ENCODE measurements around the gene LSM3. TPM values are rescaled to one million over a fixed set of nuclear protein-coding genes. Genes with fewer than 3 reads are reported as not detected.

LSM3 gene
- total RNA-seq, 2 donors from 2014 or later: 9.3 to 10.2 TPM

DNA sequence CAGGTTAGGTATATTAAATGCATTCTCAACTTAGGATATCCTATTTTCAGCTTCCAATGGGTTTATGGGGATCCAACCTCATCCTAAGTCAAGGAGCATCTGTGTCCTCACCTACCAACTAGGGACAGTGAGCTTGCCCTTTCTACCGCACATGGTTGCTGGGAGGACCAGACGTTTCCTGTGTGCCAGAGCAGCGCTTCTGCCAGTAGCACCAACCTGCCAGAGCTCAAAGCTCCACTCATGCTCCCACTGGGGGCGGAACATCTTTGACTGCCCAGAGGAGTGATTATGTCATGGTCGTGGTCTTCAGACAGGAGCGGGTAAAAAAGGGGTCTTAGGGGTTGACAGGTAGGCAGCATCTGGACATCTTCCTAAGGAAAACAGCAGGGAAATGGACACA is 25.0 kb upstream of the LSM3 start:
- intact Hi-C loops (cut with DNase I): no loop called here
- DNase-seq (ENCODE audit: low spot score): no peak

DNA sequence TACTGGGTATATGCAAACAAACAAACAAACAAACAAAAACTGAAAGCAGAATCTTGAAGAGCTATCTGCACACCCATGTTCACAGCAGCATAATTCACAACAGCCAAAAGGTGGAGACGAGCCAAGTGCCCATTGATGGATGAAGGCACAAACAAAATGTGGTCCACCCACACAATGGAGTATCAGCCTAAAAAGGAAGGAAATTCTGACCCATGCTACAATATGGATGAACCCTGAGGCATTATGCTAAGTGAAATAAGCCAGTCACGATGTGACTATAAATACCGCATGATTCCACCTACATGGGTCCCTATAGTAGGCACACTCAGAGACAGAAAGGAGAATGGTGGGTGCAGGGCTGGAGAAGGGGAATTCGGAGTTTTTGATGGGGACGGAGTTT is 24.3 kb upstream of the LSM3 start:
- intact Hi-C loops (cut with DNase I): no loop called here
- no peak for DNase-seq (ENCODE audit: low spot score)

DNA sequence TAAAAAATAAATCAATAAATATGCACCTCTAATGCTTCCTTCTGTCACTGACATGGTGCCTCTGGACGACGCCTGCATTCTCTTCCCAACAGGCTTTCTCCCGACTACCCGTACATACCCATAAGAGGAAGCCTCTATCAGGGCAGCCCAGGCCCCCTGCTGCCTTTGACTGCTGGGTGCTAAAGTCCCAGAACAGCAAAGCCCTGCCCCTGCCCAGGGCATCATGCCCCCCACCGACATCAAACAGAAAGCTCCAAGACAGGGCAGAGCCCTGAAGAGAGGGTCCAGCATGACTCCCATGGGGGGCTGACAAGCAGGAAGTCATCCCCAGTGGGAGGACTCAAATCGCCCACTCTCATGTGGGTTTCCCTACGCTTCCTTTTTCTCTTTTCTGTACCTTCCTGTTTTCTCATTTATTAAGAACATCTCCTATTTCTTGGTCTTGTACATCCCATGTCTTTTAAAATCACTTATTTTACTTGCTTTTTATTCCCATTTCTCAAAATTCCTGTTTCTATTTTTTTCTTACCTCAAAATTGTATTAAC is 23.6 kb upstream of the LSM3 start:
- DNase-seq (ENCODE audit: low spot score): no peak

DNA sequence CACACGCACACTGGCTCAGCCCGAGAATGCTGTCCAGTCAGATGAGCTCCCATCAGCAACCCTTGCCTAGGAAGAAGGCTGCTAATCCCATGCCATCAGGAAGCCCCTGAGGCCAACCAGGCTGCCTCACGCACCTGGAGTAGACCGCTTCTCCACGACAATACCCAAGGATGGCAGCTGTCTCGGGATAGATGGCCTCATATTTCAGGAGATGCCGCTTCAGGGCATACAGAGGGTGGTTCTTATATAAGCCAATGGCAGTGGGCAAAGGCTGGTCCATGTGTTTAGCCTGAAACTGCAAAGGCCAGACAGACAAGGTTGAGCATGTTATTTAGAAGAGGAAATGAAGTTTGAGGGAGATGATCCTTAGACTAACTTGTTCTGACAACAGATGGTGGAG is 22.4 kb upstream of the LSM3 start:
- no peak for DNase-seq (ENCODE audit: low spot score)
- intact Hi-C loops (cut with DNase I): no loop called here

More for the DNA sequence above, 23.6 kb upstream of the LSM3 start:
- intact Hi-C loops (cut with DNase I): no loop called here

DNA sequence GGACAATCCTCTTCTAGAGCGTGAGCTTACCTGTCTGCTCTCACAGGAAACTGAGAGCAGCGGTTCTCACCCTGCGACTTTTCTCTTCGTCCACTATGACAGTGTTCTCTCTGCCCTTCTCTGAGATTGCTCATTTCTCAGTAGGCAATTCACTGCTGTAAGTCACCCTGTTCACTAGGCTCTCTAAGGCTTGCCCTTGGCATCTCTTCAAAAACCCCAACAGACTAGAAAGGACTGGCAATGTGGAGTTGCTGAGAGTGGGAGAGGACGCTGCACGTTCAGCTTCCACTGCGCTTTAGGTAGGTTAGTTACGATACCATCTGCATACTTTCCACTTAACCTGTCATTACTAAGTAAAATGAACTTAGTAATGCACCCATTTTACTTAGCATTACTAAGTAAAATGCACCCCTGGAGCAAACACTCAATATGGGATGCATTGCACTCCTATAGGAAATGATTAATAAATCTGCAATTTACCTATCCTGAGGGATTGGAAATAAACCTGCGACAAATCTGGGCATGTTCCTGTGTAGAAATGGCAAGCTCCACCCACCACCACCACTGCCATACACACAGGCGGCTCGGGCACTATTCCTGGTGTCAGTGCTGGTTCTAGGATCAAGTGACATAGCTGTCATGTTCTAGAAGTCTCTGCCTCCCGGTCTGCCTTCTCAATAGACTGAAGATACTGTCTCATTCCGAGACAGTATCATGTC is 21.6 kb upstream of the LSM3 start:
- DNase-seq (ENCODE audit: low spot score): no peak
- intact Hi-C loops (cut with DNase I): no loop called here

DNA sequence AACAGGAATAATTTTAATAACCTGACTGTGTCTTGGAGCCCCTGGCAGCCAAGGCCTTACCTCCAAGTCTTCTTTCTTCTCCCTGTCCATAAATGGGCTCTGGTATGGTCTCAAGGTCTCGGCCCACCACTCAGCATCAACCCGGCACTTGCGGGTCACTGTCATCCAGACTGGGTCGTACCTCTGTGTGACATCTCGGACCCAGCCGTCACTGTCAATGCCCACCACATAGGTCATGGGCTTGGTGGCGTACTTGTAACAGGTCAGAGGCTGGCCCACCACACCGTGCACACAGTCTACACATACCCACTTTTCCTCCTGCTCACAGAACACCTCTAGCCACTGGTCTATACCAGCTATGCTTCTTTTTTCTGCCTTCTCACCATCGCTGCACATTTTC is 20.7 kb upstream of the LSM3 start:
- DNase-seq (ENCODE audit: low spot score): no peak
- intact Hi-C loops (cut with DNase I): no loop called here

DNA sequence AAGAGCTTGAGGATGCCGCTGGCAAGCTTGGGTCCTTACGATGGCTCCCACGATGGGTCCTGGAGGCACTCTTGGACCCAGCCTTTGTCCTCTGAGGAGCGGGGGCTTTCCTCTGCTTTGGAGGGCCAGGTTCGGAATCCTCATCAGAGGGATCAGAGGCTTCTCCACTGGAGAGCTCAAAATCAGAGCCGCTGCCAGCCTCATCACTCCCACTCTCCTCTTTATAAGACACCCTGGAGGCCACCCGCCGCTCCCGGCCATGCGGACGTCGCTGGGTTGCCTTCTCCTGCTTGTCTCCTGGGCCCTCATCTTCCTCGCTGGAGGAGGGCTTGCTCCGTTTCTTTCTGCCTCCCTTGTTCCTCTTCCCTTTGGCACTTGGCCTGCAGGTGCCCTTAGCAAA is 20.2 kb upstream of the LSM3 start:
- intact Hi-C loops (cut with DNase I): no loop called here
- DNase-seq (ENCODE audit: low spot score): no peak

DNA sequence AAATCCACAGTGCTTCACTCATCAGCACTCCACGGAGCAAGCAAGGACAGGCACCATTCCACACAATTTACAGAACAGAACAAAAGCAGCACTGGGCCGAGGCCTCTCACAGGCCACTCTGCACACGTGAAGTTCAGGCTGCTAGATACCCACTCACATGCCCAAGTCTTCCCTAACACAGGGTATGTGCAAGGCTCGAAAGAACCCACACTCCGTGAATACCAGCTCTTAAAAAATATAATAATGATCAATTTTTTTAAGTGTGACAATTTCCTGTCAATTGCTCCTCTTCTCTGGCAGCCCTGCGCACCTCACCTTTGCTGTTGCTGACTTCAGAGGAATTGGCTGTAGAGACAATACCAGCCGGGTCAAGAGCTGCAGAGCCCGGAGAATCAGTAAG is 19.2 kb upstream of the LSM3 start:
- no peak for DNase-seq (ENCODE audit: low spot score)
- intact Hi-C loops (cut with DNase I): no loop called here

DNA sequence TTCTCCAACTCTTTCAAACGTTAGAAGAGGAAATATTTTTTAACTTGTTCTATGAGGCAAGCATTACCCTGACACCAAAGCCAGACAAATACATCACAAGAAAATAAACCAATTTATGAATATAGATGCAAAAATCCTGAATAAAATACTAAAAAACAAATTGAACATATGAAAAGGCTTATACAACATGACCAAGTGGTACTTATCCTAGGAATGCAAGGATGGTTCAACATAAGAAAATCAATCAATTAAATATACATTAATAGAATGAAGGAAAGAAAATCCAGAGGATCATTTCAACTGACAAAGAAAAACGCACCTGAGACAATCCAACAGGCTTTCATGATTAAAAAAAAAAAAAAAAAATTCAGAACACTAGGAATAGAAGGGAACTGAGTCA is 17.3 kb upstream of the LSM3 start:
- intact Hi-C loops (cut with DNase I): no loop called here
- DNase-seq (ENCODE audit: low spot score): no peak

DNA sequence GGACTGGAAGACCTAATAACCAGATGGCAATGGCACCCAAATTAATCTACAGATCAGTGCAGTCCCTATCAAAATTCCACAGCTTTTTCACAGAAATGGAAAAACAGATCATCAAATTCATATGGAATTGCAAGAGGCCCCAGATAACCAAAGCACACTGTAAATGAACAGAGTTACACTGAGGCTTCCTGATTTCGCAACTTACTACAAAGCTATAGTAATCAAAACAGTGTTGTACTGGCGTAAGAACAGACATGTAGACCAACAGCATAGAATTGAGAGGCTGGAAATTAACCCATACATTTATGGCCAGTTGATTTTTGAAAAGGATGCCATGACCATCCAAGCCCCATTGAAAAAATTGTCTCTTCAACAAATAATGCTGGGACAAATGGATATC is 16.4 kb upstream of the LSM3 start:
- intact Hi-C loops (cut with DNase I): no loop called here
- no peak for DNase-seq (ENCODE audit: low spot score)

DNA sequence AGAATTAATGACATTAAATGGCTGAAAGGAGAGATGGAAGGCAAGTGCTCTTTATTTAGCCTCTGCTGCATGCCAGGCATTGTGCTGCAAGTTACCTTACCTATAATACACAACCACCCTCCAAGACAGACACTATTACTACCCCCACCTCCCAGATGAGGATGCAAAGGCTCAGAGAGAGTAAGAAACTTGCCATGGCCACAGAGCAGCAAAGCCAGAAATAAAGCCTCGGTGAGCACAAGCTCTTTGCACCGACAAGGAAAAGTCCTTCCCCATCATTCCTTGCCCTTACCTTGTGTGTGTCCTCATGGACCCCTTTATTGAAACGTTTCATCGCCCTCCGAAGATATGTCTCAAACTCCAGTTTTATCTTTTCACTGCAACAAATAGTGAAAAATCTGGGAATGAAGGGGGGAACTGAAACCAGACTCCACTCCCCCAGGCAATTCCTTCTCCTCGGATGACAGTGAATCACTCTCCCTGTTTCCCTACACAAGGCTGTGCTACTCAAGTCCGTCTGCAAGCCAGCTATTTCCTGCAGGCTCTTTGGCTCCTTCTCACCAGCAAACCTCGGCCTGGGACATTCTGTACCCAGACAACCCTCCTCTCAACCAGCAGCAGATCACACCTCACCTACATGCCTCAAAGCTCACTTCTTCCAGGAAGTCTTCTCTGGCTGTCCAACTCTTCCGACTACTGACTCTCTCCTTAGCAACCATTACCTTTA is 11.6 kb upstream of the LSM3 start:
- intact Hi-C loops (cut with DNase I): no loop called here
- DNase-seq (ENCODE audit: low spot score): no peak

DNA sequence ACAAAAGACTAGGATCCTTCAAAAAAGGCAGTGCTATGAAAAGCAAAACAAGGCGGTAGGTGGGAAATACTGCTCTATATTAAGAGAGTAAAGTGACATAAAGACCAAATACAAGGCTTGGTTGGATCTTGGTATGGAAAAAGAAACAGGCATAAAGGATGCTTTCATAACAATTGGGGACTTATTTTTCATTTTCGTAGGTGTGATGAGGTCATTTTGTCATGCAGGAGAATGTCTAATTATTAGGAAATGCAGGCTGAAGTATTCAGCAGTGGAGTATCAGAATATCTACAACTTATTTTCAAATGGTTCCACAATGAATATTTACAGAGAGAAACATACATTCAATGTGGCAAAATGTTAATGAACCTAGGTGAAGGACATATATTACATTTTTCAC is 9.2 kb upstream of the LSM3 start:
- no peak for DNase-seq (ENCODE audit: low spot score)
- intact Hi-C loops (cut with DNase I): no loop called here

DNA sequence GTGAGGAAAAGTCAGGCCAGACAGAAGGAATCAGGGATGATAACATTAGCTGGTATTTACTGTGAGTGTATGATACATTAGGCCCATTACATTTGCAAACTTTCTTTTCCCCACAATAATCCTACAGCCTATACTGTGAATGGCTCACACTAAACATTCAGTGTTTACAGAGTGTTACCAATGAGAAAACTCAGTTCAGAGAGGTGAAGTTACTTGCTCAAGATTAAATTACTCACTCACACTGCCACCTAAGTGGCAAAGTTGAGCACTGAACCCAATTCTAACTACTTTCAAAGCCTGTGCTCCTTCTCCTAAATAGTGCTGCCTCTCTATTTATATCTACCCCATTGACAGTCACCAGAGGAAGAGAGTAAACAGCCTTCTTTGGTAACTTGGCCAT is 8.7 kb upstream of the LSM3 start:
- DNase-seq (ENCODE audit: low spot score): no peak
- intact Hi-C loops (cut with DNase I): loop anchor here in 1 of 2 donors (10.0 kb wide), 1 partner anchor 45 kb away; the partner anchor contains the start of genes CHCHD4 and TMEM43

DNA sequence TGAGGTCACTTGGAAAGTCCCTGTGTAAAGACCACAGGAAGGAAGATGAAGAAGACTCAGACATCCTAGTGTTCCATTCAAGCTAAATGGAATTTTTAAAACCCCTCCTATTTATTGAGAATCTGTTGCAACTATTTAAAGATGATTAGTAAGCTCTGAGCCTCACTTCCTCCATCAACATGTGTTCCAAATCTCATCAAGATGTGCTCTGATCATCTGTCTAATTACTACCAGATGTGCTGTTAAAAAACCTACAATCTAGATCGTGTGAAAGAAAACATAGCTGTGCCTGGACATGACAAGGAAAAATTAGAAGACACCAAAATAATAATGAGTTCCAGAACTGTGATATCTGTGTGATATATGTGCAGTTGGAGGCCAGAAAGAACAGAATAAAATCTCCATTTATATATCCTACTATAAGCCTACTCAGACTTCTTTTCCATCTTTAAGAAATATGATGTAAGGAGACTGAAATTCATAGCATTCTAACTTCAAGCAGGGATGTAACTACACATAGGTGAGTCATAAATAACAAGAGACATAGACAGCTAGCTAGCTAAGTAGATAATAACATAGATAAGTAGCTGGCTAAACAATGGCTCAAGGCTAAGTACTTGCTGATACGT is 8.0 kb upstream of the LSM3 start:
- DNase-seq (ENCODE audit: low spot score): no peak
- intact Hi-C loops (cut with DNase I): loop anchor here in 1 of 2 donors (10.0 kb wide), 1 partner anchor 46 kb away; the partner anchor contains the start of genes CHCHD4 and TMEM43

DNA sequence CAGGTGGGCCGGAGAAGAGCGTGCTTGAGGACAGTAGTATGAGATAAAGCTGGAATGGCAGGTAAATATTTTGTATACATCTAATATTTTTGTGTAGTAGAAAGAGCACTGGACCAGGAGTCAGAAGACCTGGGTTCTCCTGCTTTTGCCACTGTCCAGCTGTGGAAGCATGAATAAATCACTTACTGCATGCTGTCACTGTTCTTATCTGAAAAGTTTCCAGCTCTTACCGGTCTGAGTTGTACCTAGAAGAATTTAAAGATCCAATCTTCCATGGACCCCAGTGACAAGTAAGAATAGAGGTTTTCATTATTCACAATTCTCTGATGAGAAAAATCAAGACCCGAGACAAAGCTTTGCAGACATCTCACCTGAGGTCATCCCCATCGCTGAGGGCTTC is 6.1 kb upstream of the LSM3 start:
- intact Hi-C loops (cut with DNase I): loop anchor here in 1 of 2 donors (10.0 kb wide), 1 partner anchor 48 kb away; the partner anchor contains the start of genes CHCHD4 and TMEM43
- no peak for DNase-seq (ENCODE audit: low spot score)

DNA sequence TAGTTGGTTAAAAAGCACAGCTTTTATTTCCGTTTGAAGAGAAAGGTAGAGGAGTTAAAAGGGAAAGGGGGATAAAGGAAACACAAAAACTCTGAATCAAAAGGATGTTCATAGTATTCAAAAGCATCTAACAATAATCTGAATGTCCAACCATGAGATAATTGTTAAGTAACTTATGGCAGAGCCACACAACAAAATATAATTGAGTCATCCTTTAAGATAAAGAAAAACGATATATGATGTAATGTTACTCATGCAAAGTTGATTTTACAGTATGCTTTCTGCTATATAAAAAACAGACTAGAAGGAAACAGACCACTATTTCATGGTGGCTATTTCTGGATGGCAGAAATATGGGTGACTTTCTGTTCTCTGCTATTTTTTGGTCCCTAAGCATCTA is 4.1 kb upstream of the LSM3 start:
- intact Hi-C loops (cut with DNase I): loop anchor here in 1 of 2 donors (10.0 kb wide), 1 partner anchor 50 kb away; the partner anchor contains the start of genes CHCHD4 and TMEM43

DNA sequence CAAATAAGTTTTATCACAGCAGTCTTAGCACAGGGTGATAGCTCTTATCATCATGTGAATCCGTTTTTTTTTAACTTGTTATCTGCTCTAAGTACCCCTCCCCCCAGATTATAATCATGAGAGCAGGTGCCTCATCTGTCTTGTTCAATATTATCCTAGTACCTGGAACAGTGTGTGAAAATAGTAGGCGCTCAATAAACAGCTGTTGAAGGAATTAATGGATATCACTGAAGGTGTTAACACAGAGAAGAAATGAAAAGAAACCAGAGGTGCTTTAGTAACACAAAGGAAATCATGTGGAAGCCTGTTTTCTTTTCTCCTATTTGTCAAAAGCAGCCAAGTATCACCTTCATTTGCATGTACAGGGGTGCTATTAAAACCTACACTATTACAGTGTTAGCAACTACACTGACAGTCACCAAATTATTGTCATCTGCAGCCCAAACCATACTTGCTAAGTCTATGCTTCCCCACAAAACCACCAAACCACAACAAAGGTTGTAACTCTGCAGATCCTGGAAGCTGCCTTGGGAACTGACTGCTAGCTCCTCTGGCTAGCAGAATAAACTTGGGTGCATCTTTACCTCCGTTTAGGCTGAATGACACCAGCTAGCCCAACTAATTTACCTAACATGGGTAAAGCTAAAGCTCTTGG is 3.1 kb upstream of the LSM3 start:
- no peak for DNase-seq (ENCODE audit: low spot score)
- intact Hi-C loops (cut with DNase I): loop anchor here in 1 of 2 donors (10.0 kb wide), 1 partner anchor 51 kb away; the partner anchor contains the start of genes CHCHD4 and TMEM43

More for the DNA sequence above, 4.1 kb upstream of the LSM3 start:
- no peak for DNase-seq (ENCODE audit: low spot score)

DNA sequence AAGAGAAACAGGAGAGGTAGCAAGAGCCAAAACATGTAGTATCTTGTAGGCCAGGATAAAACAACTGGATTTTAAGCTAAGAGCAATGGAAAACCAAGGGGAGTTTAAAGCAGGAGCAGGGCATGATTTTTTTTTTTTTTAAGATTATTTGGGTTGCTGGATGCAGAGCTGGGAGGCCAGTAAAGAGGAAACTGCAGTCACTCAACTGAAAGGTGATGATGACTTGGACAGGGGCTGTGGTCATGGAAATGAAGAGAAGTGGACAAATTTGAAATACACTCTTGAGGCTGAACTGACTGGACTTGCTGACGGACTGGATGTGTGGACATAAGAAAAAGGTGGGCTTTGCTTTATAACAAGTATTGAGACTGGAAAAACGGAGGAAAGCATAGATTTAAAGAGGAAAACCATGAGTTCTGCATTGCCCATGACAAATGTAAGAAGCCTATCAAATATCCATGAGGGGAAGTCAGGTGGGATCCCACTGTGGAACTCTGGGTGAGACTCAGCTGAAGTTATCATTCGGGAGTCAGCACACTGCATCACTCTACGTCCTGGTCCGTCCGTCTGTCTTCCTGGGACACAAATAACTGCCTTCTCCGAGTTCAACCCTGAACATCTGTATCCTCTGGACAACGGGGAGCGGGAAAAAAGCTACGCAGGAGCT is 904 bp upstream of the LSM3 start:
- no peak for DNase-seq (ENCODE audit: low spot score)
- intact Hi-C loops (cut with DNase I): loop anchor here (2.0 to 10.0 kb wide), 2 partner anchors 53 kb away; partner anchors contain the start of genes CHCHD4 (in 2 of the 2) and TMEM43 (in 2 of the 2)

DNA sequence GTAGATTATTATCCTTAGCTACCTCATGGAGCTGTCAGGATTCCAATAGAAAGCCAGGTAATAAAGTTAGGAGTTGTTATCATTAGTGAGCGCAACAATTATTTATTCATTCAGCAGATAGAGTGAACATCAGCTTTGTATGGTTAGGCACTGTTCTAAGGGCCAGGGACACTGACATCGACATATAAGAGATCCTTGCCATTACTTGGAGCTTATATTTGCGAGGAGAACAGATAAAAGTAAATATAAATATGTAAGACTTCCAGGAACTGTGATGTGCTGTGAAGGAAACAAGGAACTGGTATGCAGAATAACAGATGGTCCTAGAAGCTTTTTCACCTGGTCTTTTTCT is 473 bp downstream of the LSM3 start:
- no peak for DNase-seq (ENCODE audit: low spot score)
- intact Hi-C loops (cut with DNase I): loop anchor here (2.0 to 10.0 kb wide), 2 partner anchors 54 kb away; partner anchors contain the start of genes CHCHD4 (in 2 of the 2) and TMEM43 (in 2 of the 2)
